ENCODE measurements around the gene RAB4A.

DNA sequence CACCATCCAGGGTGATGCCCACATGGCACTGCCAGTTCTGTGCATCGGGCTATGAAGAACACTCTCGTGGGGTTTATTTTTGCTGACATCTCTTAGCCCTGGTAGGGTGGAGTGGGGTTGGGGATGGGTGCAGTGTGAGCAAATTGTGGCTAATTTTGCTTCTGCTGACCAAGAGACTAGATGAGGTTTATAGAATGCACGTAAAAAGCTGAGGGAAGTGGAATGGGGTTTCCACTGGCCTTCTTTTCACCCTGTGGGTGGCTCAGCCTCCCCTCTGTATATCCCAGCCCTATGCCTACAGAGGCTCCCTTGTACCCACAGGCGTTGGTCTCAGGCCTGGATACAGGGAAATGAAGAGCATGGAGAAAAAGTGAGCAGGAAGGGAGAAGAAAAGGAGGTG is 44.1 kb upstream of the RAB4A start:
- TF ChIP-seq, protein P1, sequence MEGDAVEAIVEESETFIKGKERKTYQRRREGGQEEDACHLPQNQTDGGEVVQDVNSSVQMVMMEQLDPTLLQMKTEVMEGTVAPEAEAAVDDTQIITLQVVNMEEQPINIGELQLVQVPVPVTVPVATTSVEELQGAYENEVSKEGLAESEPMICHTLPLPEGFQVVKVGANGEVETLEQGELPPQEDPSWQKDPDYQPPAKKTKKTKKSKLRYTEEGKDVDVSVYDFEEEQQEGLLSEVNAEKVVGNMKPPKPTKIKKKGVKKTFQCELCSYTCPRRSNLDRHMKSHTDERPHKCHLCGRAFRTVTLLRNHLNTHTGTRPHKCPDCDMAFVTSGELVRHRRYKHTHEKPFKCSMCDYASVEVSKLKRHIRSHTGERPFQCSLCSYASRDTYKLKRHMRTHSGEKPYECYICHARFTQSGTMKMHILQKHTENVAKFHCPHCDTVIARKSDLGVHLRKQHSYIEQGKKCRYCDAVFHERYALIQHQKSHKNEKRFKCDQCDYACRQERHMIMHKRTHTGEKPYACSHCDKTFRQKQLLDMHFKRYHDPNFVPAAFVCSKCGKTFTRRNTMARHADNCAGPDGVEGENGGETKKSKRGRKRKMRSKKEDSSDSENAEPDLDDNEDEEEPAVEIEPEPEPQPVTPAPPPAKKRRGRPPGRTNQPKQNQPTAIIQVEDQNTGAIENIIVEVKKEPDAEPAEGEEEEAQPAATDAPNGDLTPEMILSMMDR (IDR thresholded peaks at IDR 0.05) = no peak
- no peak for TF ChIP-seq POLR2A (IDR thresholded peaks at IDR 0.05)

All from Peyer's patch (tissue), 4 donors.